ENCODE measurements around the gene SH2D6.

DNA sequence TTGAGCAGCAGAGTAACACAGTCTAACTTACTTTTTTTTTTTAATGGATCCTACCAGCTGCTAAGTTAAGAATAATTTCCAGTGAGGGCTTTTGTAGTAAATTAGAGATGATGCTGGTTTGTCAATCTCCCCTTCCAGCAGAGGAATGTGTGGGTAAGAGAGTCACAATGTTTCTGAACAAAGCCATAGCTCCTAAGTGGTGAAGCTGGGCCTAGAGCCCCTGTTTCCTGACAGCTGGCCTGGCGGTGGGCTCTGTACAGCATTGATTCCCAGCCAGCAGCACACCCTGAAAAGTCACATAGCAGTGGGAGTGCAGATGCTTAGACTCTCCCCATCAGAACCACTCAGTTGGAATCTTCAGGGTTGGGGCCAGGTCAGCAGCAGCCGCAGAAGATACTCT lies 32.8 kb upstream of the SH2D6 start:
- TF ChIP-seq EZH2 (IDR thresholded peaks at IDR 0.05; ENCODE audit: insufficient read depth, poor library complexity, severe bottlenecking), result no peak
- no peak for TF ChIP-seq EZH2phosphoT487 (IDR thresholded peaks at IDR 0.05; ENCODE audit: insufficient read depth, low read depth)

Measured in GM23248 (cell line).